ENCODE measurements around the gene TMEM175. TPM values are rescaled to one million over a fixed set of nuclear protein-coding genes. Genes with fewer than 3 reads are reported as not detected.

TMEM175 gene
- total RNA-seq, 1 experiment from 2014 or later = 18.5 TPM

DNA sequence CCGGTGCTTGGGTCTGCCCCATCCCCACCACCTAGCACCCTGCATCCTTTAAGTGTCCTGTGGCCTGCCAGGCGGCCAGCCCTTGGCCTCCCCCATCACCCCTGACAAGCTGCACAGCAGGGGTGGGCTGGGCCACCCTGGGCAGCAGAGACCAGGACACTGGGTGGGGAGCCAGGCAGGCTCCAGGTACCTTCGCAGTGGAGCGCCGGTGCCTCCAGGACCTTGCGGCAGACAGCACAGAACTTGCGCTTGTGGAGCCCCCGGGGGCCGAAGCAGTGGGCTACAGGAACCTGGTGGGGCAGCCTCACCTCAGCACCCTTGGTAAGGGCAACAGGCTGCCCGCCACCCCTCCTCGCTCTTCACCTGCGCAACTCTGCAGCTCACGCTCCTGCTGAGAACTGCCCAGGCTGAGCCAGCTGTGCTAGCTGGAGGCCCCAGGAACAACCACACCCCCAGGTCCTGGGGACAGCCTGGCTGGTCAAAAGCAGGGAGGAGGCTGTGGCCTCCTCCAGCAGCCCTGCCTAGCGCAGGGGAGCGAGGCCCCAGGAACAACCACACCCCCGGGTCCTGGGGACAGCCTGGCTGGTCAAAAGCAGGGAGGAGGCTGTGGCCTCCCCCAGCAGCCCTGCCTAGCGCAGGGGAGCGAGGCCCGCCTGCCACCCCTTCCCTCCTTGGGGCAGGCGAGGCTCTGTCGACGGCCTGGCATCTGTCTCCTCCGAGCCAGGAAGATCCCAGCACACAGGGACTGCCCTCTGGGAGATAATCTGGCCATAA lies 36.5 kb downstream of the TMEM175 start:
- H3K4me3 ChIP-seq (ENCODE audit: low read length) = no peak overlapping the region
- TF ChIP-seq EZH2phosphoT487 (IDR thresholded peaks at IDR 0.05; ENCODE audit: borderline replicate concordance, low read length) (no peak), EZH2 (IDR thresholded peaks at IDR 0.05; ENCODE audit: low read length, unreplicated experiment) (no peak)
- TF ChIP-seq, protein P1, sequence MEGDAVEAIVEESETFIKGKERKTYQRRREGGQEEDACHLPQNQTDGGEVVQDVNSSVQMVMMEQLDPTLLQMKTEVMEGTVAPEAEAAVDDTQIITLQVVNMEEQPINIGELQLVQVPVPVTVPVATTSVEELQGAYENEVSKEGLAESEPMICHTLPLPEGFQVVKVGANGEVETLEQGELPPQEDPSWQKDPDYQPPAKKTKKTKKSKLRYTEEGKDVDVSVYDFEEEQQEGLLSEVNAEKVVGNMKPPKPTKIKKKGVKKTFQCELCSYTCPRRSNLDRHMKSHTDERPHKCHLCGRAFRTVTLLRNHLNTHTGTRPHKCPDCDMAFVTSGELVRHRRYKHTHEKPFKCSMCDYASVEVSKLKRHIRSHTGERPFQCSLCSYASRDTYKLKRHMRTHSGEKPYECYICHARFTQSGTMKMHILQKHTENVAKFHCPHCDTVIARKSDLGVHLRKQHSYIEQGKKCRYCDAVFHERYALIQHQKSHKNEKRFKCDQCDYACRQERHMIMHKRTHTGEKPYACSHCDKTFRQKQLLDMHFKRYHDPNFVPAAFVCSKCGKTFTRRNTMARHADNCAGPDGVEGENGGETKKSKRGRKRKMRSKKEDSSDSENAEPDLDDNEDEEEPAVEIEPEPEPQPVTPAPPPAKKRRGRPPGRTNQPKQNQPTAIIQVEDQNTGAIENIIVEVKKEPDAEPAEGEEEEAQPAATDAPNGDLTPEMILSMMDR (conservative IDR thresholded peaks at IDR 0.05; ENCODE audit: low read depth, low read length) = no peak
- no peak overlapping the region for H3K9ac ChIP-seq (ENCODE audit: low read length)
- ChIA-PET POLR2A (ENCODE audit: unreplicated experiment) (no interaction called here), CTCF (no interaction called here)
- H3K4me2 ChIP-seq (ENCODE audit: low read length) = no peak overlapping the region
- H4K20me1 ChIP-seq (ENCODE audit: low read length) = no peaks in the 10 kb centered on the region; the same call in 1 of the 2 replicates
- no peak overlapping the region for H2AFZ ChIP-seq (ENCODE audit: low read length)
- no peaks in the 10 kb centered on the region for H3K36me3 ChIP-seq (ENCODE audit: low read depth, low read length)
- no peaks in the 10 kb centered on the region for H3K9me3 ChIP-seq (ENCODE audit: low read length)
- H3F3A ChIP-seq (ENCODE audit: low read length, unreplicated experiment) = no peaks in the 10 kb centered on the region
- no peak overlapping the region for H3K27ac ChIP-seq (ENCODE audit: low read length)
- intact Hi-C loops (cut with micrococcal nuclease) = no loop called here
- no peak for DNase-seq
- H3K9me2 ChIP-seq (replicated peaks; ENCODE audit: low read length) = no peaks in the 10 kb centered on the region
- H3K79me2 ChIP-seq (ENCODE audit: low read length) = peaks cover 7% of the 10 kb centered on the region; the same call in 1 of the 2 replicates
- BruUV-seq (replicated peaks) = no TSS peak
- no peaks in the 10 kb centered on the region for H3K27me3 ChIP-seq (ENCODE audit: low read length)
- ATAC-seq = no peak
- H3K4me1 ChIP-seq (ENCODE audit: insufficient read depth, low read length) = peaks cover 18% of the 10 kb centered on the region

DNA sequence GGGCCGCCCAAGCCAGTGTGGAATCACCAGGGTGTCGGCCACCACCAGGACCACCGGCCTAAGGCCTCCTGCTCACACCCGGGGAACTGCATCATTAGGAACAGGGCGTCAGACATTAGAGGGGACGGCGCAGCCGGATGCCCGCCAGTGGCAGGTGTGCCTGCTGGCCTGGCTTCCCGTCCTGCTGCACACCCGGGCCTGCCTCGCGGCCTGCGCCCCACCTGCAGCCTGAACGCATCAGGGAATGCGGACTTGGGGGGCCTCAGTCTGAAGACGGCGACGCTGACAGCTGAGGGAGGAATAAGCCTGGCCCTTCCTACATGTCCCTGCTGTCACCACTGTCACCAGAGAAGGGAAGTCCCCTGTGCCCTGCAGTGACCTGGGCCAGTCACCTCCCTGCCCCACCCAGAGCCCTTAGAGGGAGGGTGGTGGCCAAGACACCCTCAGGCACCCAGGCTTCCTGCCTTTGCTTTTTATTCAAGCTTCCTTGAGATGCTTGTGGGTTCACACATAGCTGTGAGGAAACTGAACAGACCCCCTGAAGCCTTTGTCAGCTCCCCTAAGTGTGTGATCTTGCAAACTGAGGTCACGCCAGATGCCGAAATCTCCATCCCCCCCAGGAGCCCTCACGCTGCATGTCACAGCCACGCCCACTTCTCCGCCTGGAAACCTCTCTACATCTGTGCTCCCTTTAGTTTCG lies 37.9 kb downstream of the TMEM175 start:
- Histone ChIP-seq H3K27ac (ENCODE audit: low read length) (no peak overlapping the region), H2AFZ (ENCODE audit: low read length) (no peak overlapping the region), H4K20me1 (ENCODE audit: low read length) (no peaks in the 10 kb centered on the region; the same call in 1 of the 2 replicates), H3K9ac (ENCODE audit: low read length) (no peak overlapping the region), H3K9me2 (replicated peaks; ENCODE audit: low read length) (no peaks in the 10 kb centered on the region), H3K4me1 (ENCODE audit: insufficient read depth, low read length) (peaks cover 18% of the 10 kb centered on the region), H3K79me2 (ENCODE audit: low read length) (peaks cover 7% of the 10 kb centered on the region; the same call in 1 of the 2 replicates), H3K4me3 (ENCODE audit: low read length) (no peak overlapping the region), H3F3A (ENCODE audit: low read length, unreplicated experiment) (no peaks in the 10 kb centered on the region), H3K4me2 (ENCODE audit: low read length) (no peak overlapping the region), H3K9me3 (ENCODE audit: low read length) (no peaks in the 10 kb centered on the region), H3K27me3 (ENCODE audit: low read length) (no peaks in the 10 kb centered on the region), H3K36me3 (ENCODE audit: low read depth, low read length) (no peaks in the 10 kb centered on the region)
- TF ChIP-seq EZH2phosphoT487 (IDR thresholded peaks at IDR 0.05; ENCODE audit: borderline replicate concordance, low read length) = no peak
- TF ChIP-seq, protein P1 (conservative IDR thresholded peaks at IDR 0.05; ENCODE audit: low read depth, low read length) = no peak
- no peak for TF ChIP-seq EZH2 (IDR thresholded peaks at IDR 0.05; ENCODE audit: low read length, unreplicated experiment)
- POLR2A ChIA-PET (ENCODE audit: unreplicated experiment) = no interaction called here
- intact Hi-C loops (cut with micrococcal nuclease) = no loop called here
- DNase-seq (no peak), ATAC-seq (no peak)
- BruUV-seq (replicated peaks) = no TSS peak
- CTCF ChIA-PET = no interaction called here

Data from PC-3 (cell line).